ENCODE results near the gene SSUH2.

The SSUH2 gene

DNA sequence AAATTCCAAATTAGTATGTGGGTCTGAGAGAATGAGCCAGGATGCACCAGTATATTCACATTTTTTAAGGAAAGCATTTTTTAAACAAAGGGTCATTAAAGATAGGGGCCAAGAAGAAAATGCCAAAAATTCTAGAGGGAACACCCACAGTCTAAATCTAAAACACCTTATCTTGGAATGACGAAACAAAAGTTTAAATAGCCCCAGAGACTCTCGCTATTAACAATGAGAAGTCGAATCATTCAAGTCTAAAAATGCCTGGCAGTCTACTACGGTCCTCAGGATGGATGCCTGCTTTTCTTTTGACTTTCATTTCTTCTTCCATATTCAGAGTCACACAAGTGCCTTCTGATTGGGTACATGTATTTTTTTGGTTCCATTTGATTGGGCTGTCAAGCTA, 66.3 kb downstream of the SSUH2 start:
- no peak for DNase-seq

DNA sequence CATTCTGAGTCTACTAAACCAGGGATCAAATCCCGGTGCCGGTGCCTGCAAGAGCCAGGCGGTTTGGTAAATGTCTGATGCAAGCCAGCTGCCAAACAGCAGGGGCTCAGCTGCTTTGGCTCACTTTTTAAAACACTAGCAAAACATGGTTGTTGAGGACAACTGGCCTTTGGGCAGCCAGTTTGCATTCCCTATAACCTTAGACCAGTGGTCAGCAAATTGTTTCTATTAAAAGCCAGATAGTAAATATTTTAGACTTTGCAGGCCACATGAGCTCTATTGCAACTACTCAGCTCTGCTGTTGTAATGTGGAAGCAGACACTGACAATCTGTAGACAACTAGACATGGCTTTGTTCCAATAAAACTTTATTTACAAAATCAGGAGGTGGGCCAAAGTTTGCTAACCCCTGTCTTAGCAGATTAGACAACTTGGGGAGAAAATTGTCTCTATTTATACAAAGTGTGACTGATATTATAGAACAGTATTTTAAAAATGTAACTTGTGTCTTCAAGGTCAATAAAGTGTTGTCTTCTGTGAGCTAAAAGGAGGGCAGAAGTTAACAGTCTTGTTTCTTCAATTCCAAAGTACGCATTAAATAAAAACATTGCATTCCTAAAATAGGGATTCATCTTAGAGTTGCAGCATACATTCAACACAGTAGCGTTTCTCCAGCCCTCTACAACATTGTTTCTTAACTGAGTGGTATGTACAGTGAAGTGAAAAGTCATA, 67.6 kb downstream of the SSUH2 start:
- no peak for DNase-seq

DNA sequence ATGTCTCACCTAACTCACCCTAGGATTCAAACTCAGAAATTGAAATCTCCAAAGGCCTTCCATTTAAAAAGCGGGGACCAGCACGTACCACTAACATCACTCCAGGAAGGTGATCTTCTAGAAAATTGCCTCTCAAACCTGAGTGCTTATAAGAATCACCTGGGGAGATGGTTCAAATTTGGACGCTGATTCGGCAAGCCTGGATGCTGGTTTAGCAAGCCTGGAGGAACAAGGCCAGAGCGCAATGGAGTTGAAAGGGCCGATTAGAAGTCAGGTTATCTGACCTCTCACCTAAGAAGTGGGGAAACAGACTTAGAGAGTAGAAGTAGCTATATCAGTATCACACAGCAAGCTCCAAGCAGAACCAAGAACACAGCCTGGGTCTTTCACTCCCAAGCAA, 68.2 kb downstream of the SSUH2 start:
- no peak for DNase-seq

DNA sequence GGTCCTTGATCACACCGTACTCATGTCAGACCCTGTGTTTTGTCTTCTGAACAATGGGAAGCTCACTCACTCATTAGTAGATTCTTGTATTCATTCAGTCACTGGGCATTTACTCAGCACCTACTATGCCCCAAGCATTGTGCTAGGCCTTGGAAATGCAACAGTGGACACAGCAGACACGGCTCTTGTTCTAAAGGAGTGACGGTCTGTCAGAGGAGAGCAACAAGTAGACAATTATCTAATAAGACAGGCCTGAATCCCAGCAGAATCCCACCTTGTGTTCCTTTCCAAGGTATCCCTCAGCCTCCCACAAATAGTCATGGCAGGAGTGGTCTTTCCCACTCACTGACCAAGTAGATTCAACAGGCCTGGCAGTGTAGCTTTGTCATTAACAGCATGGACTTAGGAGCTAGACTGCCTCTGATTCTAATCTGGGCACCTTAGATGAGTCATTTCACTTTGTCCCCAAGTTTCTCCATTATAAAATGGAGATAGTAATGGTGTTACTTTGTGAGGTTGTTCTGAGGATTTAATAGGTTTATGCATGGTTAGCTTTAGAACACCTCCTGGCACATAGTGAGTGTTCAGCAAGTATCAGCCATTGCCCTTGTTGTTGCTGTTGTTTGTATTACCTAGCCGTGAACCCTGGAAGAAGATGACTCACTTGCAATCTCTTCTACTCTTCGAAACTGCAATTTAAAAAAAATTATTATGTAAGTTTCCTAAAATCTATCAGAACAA, 69.1 kb downstream of the SSUH2 start:
- DNase-seq = no peak

DNA sequence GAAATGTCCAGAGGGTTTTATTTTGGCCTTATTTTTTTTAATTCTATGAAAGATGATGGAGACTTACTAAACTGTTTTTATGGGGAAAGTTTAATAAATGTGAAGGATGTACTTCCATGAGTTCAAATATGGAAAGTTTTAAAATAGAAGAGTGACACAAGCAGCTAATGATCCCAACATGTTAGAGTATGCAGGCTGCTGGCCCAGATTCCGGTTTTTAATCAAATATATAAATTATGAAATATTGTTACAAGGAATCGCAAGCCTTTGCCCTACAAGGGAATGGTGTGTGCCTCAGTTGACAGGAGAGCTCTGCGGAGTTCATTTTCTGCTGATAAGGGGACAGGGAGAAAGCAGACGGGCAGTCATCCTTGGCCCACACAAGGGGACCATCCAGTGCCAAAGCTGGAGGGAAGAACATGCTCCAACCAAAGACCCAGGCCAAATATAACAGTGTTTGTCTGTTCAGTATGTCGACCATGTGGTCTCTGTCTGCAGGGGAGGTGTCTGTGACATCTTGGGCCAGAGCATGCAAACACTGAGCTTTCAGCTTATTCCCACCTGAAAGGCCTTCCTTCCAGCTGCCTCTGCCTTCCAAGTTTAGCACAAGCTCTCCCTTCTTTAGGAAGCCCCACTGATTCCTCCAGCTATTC, 69.8 kb downstream of the SSUH2 start:
- DNase-seq = no peak

DNA sequence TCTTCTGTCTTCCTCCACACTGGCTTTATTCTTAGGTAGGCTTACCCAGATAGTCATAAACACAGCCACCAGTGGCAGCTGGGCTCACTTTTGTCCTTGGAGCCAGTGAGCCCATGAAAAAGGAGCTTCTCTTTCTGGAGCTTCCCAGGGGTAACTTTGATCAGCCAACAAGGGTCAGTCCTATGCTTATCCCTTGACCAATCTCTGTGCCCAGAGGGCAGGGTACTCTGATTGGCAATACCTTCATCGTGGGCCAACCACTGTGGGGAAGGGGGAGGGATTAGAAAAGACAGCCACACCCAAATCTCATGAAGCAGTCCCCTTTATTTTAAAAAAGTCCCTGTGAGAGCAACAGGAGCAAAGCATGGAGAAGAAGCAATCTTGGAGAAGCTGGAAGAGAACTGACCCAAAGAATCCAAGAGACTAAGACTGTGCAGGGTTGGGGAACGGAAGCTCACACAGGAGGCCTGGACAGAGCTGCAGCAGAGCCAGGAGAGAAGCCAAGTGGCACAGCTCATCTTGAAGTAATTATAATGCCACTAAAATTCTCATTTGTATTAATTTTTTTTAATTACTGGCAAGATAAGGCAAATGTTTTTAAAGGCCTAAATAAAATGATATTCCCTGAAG, 70.4 kb downstream of the SSUH2 start:
- DNase-seq = no peak

DNA sequence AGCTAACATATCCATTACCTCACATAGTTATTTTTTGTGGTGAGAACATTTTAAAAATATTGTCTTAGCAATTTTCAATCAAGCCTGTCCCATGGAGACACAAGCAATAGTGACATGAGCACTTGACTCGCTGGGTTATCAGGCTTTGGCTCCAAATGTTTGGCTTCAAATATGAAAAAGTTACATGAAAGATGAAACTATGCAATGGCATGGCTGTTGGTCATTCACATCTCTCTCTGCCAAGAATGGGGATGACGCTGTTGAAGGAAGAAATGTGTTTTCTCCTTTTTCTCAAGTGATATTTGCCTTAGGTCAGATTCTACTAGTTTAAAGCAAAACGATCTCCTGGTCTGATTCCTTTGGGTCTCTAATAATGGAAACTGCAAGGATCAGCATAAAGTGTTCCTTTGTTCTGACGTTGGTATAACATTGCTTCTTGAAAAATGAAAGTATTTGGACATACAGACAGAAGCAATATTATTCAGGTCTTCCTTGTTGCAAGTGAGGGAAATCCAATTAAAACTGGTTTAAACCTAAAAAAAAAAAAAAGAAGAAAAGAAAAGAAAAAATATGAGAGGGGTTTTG, 71.2 kb downstream of the SSUH2 start:
- no peak for DNase-seq

DNA sequence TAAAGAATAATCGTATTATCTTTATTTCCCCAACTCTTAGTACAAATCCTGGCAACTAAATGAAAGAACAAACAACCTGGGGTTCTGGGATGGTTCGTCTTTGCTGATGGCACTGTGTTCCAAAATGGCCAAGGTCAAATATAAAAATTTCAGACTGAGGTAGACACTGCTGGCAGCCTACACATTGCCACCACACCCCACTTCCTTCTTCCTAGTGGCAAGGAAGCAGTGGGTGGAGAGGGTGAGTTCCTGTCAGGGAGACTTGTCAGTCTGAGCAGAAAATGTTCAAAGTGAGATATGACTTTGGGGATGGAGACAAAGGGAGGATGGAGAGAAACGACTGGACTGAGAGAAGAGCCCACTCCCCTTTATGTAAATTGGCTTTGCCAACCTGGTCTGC, 73.3 kb downstream of the SSUH2 start:
- peak; percentile 5 for DNase-seq

All from CD4-positive, alpha-beta T cell treated with Interleukin-17A for 1 hour (primary cell).